GM21529 (cell line): ENCODE results near the gene MLANA.
"Not testable (repeated sequence)": the region's sequence is repeated elsewhere in the genome, so short reads cannot be mapped to it uniquely, and the experiment has no call there.

ENCODE experiments used
- ATAC-seq: cut with Tn5 transposase; IDR thresholded peaks from one replicate; pipeline ENCODE4 v1.9.1; 2021; ENCODE audit not compliant: unreplicated experiment

Gene MLANA

GRCh38 chr9:5869315-5870019, 21.2 kb upstream of the MLANA start:
- no peak for ATAC-seq

GRCh38 chr9:5870020-5870339, 20.7 kb upstream of the MLANA start:
- no peak for ATAC-seq

- ATAC-seq, result no peak
Observed at GRCh38 chr9:5870691-5871090, 20.0 kb upstream of the MLANA start.

GRCh38 chr9:5871785-5872184, 18.9 kb upstream of the MLANA start:
- ATAC-seq, result no peak

GRCh38 chr9:5872511-5872910, 18.2 kb upstream of the MLANA start:
- no peak for ATAC-seq

- no peak for ATAC-seq
Observed at GRCh38 chr9:5873439-5873838, 17.2 kb upstream of the MLANA start.

GRCh38 chr9:5874048-5874447, 16.6 kb upstream of the MLANA start:
- ATAC-seq, result no peak

GRCh38 chr9:5876026-5876425, 14.7 kb upstream of the MLANA start:
- ATAC-seq, result peak; percentile 55

- no peak for ATAC-seq
Observed at GRCh38 chr9:5876711-5877110, 14.0 kb upstream of the MLANA start.

GRCh38 chr9:5879419-5880181, 11.1 kb upstream of the MLANA start:
- ATAC-seq, result no peak

- ATAC-seq, result not testable (repeated sequence)
Observed at GRCh38 chr9:5882244-5883012, 8.3 kb upstream of the MLANA start.

- no peak for ATAC-seq
Observed at GRCh38 chr9:5884191-5884590, 6.5 kb upstream of the MLANA start.

GRCh38 chr9:5886114-5886939, 4.4 kb upstream of the MLANA start:
- ATAC-seq, result peak; percentile 87

GRCh38 chr9:5892456-5893133, 1.9 kb downstream of the MLANA start:
- ATAC-seq, result no peak

- no peak for ATAC-seq
Observed at GRCh38 chr9:5893134-5893505, 2.4 kb downstream of the MLANA start.

- no peak for ATAC-seq
Observed at GRCh38 chr9:5893591-5894236, 3.0 kb downstream of the MLANA start.

GRCh38 chr9:5894237-5894959, 3.7 kb downstream of the MLANA start:
- ATAC-seq, result no peak

GRCh38 chr9:5895782-5896181, 5.1 kb downstream of the MLANA start:
- ATAC-seq, result no peak

- no peak for ATAC-seq
Observed at GRCh38 chr9:5896863-5897262, 6.2 kb downstream of the MLANA start.
